Psoas muscle (tissue), 8 donors: Measurements from ENCODE around the gene PIN4. TPM values are rescaled to one million over a fixed set of nuclear protein-coding genes. Genes with fewer than 3 reads are reported as not detected.

Experiments
- ATAC-seq, 4 donors: fragments of 200-7000 bp; cut with Tn5 transposase; one replicate each; pipeline ENCODE4 v1.9.1; 2020; ENCODE audit warnings: moderate library complexity in 3 of 4, mild to moderate bottlenecking in 2 of 4
- DNase-seq, 2 donors: peaks; one replicate each; pipeline ENCODE4 v3.0.0-alpha.2; 2020
- H3K27ac ChIP-seq: fragments of 200-600 bp; one replicate; pipeline ENCODE4 v1.8.0; 2022
- H3K27me3 ChIP-seq, 3 donors: fragments of 200-600 bp in 1 of 3; one replicate each; pipeline versions ENCODE4 v1.6.1 to v1.8.0; 2013 to 2022; ENCODE audit warnings: low read length in 2 of 3, mild to moderate bottlenecking in 2 of 3, moderate library complexity in 1 of 3; ENCODE audit not compliant: insufficient read depth in 3 of 3
- H3K36me3 ChIP-seq, 2 donors: fragments of 200-600 bp in 1 of 2; one replicate each; pipeline versions ENCODE4 v1.6.1 to v1.8.0; 2013 to 2022; ENCODE audit warnings: low read depth in 1 of 2, mild to moderate bottlenecking in 1 of 2, moderate library complexity in 1 of 2; ENCODE audit not compliant: insufficient read depth in 1 of 2
- H3K4me1 ChIP-seq: fragments of 200-600 bp; one replicate; pipeline ENCODE4 v1.8.0; 2022
- H3K4me3 ChIP-seq: fragments of 200-600 bp; one replicate; pipeline ENCODE4 v1.8.0; 2022; ENCODE audit warnings: mild to moderate bottlenecking
- H3K9me3 ChIP-seq: fragments of 200-600 bp; one replicate; pipeline ENCODE4 v1.8.0; 2022
- WGBS, 3 donors: extraction: QIAGEN DNeasy Blood & Tissue Kit; methylation state at CpG; one replicate each; pipeline versions ENCODE4 v1.1.6 to v1.1.7; 2013; 5-methylcytosine and 5-hydroxymethylcytosine counted together
- intact Hi-C, 2 donors: fragments of 100-400 bp; cut with DNase I; formaldehyde crosslinking; loops; one replicate each; pipeline versions ENCODE4 v1.11.0 to v1.14.2; 2022
- polyA plus RNA-seq, 3 donors: library from polyadenylated mRNA; stranded (reverse); fragments of 200-250 nt; gene quantifications; one replicate each; pipeline ENCODE4 v1.2.3, GENCODE V29; 2013
- total RNA-seq, 4 donors: library from RNA; stranded (reverse); fragmentation: NEBNext Ultra II Directional in 2 of 4; extraction: Animal tissue kit (Norgen Biotek cat#: 25700) in 2 of 4; gene quantifications; one replicate each; pipeline versions ENCODE4 v1.2.1 to v1.2.4, GENCODE V29; 2021 to 2023
- TF ChIP-seq, protein P1 (sequence below): fragments of 200-600 bp; IDR thresholded peaks from one replicate; pipeline ENCODE4 v1.8.0; 2022; ENCODE audit warnings: antibody characterized with exemption
- donor health status: healthy with polysubstance abuse.
- donor health status: DM: no; HTN: no; CAD: no; lungs with moderate emphysema.
- donor health status: Bipolar disorder and iron deficiency.
- donor health status: healthy.
- donor health status: DM: yes; HTN: yes; CAD: no.
- donor health status: DM: no; HTN: no; CAD: no.
- donor health status: DM: no; HTN: no; CAD: no.
- donor health status: DM: yes; HTN: yes; CAD: no.

Gene PIN4
- total and polyA plus RNA-seq, 7 donors, result 8.3 to 19.3 (median 8.9) TPM

DNA sequence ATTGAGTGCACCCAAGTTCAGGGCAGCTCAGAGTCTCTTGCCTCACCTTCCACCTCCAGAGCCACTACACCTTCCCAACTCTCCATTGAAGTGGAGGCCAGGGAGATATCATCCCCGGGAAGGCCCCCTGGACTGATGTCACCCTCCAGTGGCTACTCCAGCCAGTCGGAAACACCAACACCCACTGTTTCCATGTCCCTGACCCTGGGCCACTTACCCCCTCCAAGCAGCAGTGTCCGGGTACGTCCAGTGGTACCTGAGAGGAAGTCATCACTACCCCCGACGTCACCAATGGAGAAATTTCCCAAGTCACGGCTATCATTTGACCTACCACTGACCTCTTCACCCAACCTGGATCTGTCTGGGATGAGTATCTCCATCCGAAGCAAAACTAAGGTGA is 42.0 kb upstream of the PIN4 start:
- peaks cover 0 to 14% (median 0%) of the 10 kb centered on the region in 3 donors for H3K27me3 ChIP-seq
- WGBS, 3 donors, result 87 to 95% (median 93%) methylated on average over 8 of the region's 8 CpGs

DNA sequence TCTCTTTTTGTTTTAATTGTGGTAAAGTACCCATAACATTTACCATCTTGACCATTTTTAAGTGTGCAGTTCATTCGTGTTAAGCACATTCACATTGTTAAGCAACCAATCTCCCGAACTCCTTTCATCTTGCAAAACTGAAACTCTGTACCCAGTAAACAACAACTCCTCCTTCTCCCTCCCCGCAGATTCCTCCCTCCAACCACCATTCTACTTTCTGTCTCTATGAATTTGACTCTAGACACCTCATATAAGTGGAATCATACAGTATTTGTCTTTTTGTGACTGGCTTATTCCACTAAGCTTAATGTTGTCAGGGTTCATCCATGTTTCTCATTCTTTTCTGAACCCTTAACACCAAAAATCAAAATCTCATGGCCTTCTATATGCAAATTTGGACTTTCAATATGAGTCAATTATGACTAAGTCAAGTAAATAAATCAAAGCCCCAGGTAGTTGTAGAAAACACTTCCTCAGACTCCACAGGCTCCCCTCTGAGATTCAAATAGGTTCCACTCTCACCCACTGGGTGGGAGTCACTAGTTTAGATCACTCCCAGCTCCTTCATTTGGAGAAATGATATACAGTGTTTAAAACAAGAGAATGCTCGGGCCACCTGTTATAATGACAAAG is 40.1 kb upstream of the PIN4 start:
- no peaks in the 10 kb centered on the region for H3K9me3 ChIP-seq

More for the DNA sequence above, 42.0 kb upstream of the PIN4 start:
- TF ChIP-seq, protein P1, sequence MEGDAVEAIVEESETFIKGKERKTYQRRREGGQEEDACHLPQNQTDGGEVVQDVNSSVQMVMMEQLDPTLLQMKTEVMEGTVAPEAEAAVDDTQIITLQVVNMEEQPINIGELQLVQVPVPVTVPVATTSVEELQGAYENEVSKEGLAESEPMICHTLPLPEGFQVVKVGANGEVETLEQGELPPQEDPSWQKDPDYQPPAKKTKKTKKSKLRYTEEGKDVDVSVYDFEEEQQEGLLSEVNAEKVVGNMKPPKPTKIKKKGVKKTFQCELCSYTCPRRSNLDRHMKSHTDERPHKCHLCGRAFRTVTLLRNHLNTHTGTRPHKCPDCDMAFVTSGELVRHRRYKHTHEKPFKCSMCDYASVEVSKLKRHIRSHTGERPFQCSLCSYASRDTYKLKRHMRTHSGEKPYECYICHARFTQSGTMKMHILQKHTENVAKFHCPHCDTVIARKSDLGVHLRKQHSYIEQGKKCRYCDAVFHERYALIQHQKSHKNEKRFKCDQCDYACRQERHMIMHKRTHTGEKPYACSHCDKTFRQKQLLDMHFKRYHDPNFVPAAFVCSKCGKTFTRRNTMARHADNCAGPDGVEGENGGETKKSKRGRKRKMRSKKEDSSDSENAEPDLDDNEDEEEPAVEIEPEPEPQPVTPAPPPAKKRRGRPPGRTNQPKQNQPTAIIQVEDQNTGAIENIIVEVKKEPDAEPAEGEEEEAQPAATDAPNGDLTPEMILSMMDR, result no peak
- ATAC-seq (no peak), DNase-seq (no peak)
- intact Hi-C loops, result no loop called here
- Histone ChIP-seq H3K27ac (no peak overlapping the region), H3K9me3 (no peaks in the 10 kb centered on the region), H3K4me3 (no peak overlapping the region), H3K36me3 (no peaks in the 10 kb centered on the region), H3K4me1 (no peaks in the 10 kb centered on the region)

DNA sequence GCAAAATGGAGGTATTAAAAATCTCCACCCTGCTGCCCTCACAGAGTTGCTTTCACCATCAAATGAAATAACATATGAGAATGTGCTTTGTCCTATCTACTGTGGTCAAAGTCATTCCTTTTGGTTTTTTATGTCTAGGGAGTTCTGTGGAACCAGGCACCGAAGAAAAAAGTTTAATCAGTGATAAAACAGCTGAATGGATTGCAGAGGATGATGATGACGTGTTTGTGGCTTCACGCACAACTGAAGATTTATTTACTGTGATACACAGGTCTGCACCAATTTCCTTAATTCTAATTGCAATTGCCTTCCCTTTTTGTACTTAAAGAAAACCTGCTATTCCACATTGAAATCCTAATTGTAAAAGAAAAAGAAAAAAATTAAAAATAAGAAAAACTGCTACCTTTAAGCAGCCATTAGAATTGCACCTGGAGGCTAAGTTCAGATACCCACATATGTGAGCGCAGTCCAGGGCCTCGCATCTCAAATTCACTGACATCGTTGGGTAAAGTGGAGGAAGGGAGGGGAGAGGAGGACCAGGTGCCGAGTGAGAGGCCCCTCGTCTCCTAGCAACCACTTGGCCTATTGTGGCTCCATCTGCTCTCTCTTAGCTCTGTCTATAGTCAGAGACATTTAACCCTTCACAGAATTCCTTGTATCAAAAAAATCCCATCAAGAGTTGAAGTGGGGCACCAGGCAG is 39.3 kb upstream of the PIN4 start:
- intact Hi-C loops, result no loop called here
- Histone ChIP-seq H3K27ac (no peak overlapping the region), H3K4me3 (no peak overlapping the region), H3K4me1 (no peaks in the 10 kb centered on the region), H3K27me3 (peaks cover 0 to 3% (median 0%) of the 10 kb centered on the region in 3 donors), H3K9me3 (no peaks in the 10 kb centered on the region), H3K36me3 (no peaks in the 10 kb centered on the region)
- DNase-seq (no peak), ATAC-seq (no peak)
- TF ChIP-seq, protein P1, result no peak
- WGBS, 3 donors, result 48 to 60% (median 48%) methylated on average over 8 of the region's 8 CpGs

More for the DNA sequence above, 40.1 kb upstream of the PIN4 start:
- Histone ChIP-seq H3K4me3 (no peak overlapping the region), H3K4me1 (no peaks in the 10 kb centered on the region), H3K36me3 (no peaks in the 10 kb centered on the region), H3K27ac (no peak overlapping the region), H3K27me3 (peaks cover 0 to 11% (median 0%) of the 10 kb centered on the region in 3 donors)
- no peak for ATAC-seq
- intact Hi-C loops, result no loop called here
- TF ChIP-seq, protein P1, result no peak
- no peak for DNase-seq
- 59 to 83% (median 80%) methylated on average over 4 of the region's 4 CpGs for WGBS, 3 donors

DNA sequence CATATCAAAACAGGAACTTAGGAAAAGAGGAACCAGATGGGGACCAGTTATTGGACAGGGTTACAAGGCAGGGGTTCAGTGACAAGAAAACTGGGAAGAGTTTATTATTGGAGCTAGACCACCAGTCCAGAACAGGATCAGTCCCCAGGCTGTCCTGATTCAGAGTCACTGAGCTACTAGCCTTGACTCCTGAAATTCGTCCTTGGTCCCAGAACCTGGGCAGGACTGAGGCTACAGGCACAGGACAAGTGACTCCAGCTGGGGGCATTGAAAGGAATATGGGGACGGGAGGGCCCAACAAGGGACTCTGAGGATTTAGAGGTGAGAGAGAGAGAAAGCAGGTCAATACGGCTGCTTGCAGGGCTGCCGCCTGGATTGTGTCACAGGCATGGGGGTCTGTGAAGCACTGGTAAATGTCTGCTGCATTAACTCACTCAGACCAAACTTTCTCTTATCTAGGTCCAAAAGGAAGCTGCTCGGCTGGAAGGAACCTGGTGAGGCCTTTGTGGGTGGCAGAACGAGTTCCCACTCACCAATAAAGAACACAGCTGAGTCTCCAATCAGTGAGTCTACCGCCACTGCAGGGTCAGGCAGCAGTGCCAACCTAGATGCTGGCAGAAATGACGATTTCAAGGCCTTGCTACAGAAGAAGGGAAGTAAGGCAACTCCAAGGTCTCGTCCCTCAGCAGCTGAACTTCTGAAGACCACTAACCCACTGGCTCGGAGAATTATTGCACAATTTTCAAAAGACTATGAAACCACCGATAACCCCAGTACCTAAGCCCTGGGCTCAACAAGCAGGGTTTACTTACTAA is 38.6 kb upstream of the PIN4 start:
- TF ChIP-seq, protein P1, result no peak
- peaks cover 0 to 8% (median 0%) of the 10 kb centered on the region in 3 donors for H3K27me3 ChIP-seq
- H3K4me1 ChIP-seq, result no peaks in the 10 kb centered on the region
- H3K4me3 ChIP-seq, result no peak overlapping the region
- intact Hi-C loops, result no loop called here
- no peaks in the 10 kb centered on the region for H3K36me3 ChIP-seq
- no peaks in the 10 kb centered on the region for H3K9me3 ChIP-seq
- 59 to 68% (median 67%) methylated on average over 10 to 11 of the region's 11 CpGs for WGBS, 3 donors
- H3K27ac ChIP-seq, result no peak overlapping the region
- DNase-seq (no peak), ATAC-seq (no peak)
